NCI-H1092 (cell line): ENCODE measurements around the gene LRP8.

ENCODE experiments used
- DNase-seq: peaks from one replicate; lab custom pipeline; 2025; lab: John Stamatoyannopoulos, UW

Gene LRP8

DNA sequence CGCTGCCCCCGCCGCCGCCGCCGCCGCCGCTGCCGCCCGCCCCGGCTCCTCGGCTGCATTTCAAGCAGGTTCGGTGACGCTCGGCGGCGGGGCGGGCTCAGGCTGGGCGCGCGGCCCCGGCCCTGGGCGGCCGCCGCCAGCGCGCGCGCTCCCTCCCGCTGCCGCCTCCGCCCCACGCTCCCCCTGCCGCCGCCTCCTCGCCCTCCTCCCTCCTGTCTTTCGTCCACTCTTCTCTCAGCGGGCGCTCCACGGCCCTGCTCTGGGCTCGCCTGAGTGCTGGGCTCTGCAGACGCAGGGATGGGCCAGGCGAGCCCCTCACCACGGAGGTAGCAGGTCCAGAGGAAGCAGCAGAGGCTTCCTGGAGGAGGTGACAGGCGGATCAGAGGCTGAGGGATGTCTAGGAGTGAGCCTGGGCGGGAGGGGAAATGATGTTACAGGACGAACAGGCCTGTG lies at the start of gene LRP8:
TSS of gene LRP8 (minus strand) at position 62 of the 453 bp plus-strand sequence. CDS start 158 bp downstream, outside the sequence.
- DNase-seq: peak; percentile 45

DNA sequence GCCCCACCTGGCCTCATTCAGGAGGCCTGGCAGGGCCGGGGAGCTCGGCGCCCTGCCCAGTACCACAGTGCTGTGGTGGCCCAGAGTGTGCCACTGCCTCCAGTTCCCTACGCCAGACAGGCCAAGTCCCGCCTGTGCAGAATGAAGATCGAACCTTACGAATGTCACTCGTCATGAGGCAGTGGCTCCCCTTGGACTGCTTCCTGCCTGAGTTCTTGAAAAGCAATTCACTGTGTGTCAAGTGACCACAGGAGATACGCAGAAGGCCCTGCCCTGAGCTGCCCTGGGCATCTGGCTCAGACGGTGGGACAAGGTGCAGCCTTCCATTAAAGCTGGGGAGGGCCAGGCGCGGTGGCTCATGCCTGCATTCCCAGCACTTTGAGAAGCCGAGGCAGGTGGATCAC lies 49.6 kb upstream of the LRP8 start:
- no peak for DNase-seq

DNA sequence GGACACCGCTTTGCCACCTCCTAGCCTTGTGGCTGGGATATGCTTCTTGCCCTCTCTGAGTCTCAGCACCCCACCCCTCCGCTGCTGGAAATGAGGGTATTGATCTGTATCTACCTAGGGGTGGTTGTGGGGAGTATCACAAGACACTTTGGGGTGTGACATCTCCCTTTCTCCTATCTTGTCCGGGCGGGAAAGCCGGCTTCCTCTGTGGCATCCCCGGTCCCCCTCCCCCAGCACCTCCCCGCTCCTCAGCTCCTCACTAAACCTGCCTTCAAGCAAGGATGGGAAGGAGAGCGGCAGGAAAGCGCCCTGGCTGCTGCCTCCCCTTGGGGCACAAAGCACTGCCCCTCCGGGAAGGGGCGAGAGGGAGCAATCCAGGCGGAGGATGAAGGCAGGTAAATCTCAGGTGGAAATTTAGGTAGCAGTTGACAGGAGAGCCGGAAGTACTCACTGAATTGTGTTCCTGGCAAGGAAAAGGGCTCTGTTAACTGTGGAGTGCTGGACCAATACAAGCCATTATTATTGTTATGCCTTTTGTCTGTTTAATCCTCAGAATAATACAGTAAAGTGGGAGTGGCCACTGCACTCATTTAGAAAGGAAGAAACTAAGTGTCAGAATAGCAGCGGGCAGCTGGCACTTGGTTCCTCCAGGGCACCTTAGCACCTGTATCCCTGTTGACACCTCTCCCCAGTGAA lies 49.0 kb upstream of the LRP8 start:
- DNase-seq: no peak

GRCh38 chr1:53376041-53376461 lies 48.2 kb upstream of the LRP8 start:
- no peak for DNase-seq

- no peak for DNase-seq
Measured at GRCh38 chr1:53375440-53375839, 47.6 kb upstream of the LRP8 start.

- DNase-seq: no peak
Measured at GRCh38 chr1:53373246-53373645, 45.4 kb upstream of the LRP8 start.

- no peak for DNase-seq
Measured at GRCh38 chr1:53372501-53372951, 44.7 kb upstream of the LRP8 start.

GRCh38 chr1:53371851-53372250 lies 44.0 kb upstream of the LRP8 start:
- no peak for DNase-seq

GRCh38 chr1:53371121-53371666 lies 43.3 kb upstream of the LRP8 start:
- DNase-seq: no peak

GRCh38 chr1:53370369-53370961 lies 42.6 kb upstream of the LRP8 start:
- no peak for DNase-seq

- no peak for DNase-seq
Measured at GRCh38 chr1:53369761-53370160, 41.9 kb upstream of the LRP8 start.

- no peak for DNase-seq
Measured at GRCh38 chr1:53369034-53369750, 41.3 kb upstream of the LRP8 start.

DNA sequence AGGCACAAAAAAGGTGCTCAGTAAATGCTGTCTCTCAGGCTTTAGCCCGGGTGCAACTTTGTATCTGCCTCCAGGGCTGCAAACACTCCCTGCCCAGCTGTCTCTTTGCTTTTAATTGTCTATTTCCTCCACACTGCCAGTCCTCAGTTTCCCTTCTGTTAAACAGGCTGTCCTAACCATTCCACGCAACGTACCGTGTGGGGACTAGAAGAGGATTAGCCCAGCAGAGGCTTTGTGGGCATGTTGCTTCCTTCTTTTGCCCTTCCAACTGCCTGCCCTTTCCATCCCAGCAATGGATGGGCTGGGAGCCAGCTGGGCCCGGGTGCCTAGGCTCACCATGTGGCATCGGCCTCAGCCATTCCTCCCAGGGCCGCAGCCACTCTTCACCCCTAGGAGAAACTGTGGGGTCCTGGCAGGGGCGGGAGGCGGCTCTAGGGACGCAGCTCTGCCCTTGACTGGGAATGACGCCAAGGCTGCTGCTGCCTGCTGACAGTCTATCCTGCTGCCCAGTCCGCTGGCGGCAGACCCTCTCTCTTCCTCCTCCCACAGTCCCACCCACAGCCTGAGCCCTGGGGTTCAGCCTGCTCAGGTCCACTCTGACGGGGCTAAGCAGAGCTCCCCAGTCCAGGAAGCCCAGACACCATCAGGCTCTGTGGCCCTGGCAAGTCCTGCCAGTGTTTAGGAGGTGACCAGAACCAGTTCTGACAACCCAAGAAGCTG lies 40.6 kb upstream of the LRP8 start:
- DNase-seq: peak; percentile 44

- no peak for DNase-seq
Measured at GRCh38 chr1:53367503-53368313, 39.8 kb upstream of the LRP8 start.

DNA sequence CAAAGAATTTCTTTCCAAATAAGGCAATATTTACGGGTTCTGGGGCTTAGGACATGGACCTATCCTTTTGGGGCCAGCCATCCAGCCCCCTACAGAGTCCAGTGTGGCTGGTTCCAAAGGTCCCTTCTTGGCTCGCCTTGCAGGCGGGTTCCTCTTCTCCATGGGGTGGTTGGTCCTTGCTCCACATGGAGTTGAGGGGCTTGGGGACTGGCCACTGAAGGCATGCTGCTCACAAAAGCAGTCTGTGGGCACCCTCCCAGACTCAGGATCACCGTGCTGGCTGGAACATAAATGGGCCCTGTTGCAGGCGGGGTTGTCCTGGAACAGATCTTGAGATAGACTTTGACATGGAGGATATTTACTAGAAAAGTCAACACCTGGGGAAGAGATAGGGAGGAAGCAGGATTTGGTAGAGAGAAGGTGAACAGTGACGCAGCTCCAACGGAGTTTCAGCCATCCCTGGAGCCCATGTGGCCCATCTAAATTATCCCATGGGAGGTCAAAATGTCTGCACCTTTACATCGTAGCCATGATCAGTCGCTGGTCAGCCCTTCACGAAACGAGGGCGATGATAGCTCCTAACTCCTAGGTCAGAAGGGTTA lies 39.1 kb upstream of the LRP8 start:
- DNase-seq: no peak

- DNase-seq: no peak
Measured at GRCh38 chr1:53365437-53366063, 37.7 kb upstream of the LRP8 start.

DNA sequence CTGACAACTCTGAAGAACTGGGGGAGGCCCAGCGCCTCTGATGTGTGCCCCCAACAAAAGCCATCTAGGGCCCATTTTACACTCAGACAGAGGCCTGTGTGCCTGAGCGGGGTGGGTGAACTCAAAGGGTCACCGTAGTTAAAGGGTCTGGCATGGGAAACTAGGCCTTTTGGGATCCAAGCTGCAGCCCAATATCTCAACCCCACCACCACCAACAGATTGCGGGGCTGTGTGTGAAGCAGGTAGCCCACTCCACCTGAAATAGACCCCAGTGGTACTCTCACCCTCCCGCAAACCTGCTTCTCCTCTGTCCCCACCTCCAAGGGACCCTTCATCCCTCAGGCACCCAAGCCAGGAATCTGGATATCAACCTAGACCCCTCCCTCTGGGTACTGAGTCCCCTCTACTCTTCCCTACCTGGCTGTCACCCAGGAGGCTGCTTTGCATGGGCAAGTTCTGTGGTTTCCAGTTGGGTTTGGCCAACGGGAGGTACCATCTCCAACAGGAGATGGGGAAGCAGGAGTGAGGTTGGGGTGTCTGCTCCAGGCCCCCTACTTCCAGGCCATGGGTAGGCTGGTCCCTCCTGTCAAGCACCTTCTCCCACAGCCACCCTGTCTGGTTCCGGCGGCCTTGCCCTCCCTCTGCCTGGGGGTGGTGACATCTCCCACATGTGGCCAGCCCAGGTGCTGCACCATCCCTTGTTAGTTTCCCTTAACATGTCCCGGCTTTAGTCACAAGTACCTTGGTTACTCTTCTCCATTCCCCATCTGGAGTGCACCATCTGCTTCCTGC lies 35.2 kb upstream of the LRP8 start:
- DNase-seq: no peak

DNA sequence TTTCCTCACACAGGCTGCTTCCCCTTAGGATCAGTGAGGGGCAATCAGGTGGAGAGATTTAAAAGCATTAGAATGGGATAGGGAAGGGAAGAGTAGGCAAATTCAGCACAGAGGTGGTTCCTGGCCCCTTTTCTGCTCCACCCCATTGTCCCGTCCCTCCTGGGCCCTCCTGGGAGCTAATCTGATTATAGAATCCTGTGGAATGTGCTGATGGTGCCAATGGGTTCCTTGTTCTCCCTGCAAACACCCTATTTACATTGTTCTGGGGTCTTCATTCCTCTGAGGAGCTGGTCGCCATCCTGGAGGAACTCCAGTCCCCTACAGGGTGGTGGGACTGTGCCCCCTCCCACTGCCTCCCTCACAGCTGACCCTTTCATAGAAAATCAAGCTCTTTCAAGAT lies 34.4 kb upstream of the LRP8 start:
- no peak for DNase-seq

DNA sequence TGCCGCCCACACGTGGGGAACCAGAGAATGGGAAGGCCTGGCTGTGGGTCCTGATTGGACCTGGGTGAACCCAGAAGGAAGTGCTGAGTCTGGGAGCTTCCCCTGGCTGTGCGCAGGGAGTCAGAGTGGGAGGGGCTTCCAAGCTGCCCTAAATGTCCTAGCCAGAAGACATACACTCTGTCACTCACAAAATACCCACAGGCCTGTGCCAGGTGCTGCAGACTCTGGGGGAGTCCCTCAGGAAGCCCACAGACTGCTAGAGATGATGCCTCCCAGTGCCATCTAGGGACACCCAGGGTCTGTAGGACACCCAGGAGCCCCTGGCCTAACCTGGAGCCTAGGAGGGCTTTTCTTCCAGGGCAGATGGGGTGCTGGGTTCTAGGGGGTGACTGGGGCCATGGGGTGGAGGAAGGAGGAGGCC lies 33.7 kb upstream of the LRP8 start:
- DNase-seq: no peak

DNA sequence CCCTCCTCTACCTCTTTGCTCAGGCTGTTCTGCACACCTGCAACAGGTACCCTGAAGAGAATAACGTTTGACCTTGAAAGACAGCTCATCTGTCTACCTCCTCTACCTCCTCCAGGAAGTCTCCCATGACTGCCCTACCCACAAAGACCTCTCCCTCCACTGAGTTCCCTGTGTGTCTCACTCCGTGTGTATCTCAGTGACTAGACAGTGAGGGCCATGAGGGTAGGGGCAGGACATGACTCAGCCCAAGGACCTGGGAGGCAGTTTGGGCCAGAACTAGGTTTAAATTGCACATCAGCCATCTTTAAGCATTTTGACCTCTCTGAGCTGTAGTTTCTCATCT lies 32.0 kb upstream of the LRP8 start:
- no peak for DNase-seq
